Body of pancreas (tissue), 4 donors: ENCODE data around the gene RASL11A.

Experiments used
- CTCF ChIP-seq, 7 experiments: fragments of 450-650 bp in 4 of 7; fragments of 200-600 bp in 3 of 7; sonication (generic) in 3 of 7; IDR thresholded peaks; one replicate each; pipeline ENCODE4 v1.5.1; 2016 to 2019; ENCODE audit warnings: antibody characterized with exemption in 7 of 7
- POLR2A ChIP-seq, 3 donors: fragments of 450-650 bp; IDR thresholded peaks; one replicate each; pipeline ENCODE4 v1.6.1; 2016; ENCODE audit warnings: antibody characterized with exemption in 3 of 3, mild to moderate bottlenecking in 2 of 3

- TF ChIP-seq CTCF (IDR thresholded peaks at IDR 0.05) (no peak), POLR2A (IDR thresholded peaks at IDR 0.05) (no peak)
These were observed 38.9 kb downstream of the RASL11A start for GRCh38 chr13:27309401-27309958.
